Neuronal stem cell (in vitro differentiated cells): ENCODE results near the gene PPP1R7.

Source experiments
- DNase-seq: peaks from one replicate; pipeline ENCODE4 v3.0.0-alpha.2; 2013; ENCODE audit warnings: low spot score
- H2AFZ ChIP-seq: one replicate; pipeline ENCODE4 v1.6.1; 2013; ENCODE audit warnings: mild to moderate bottlenecking, low read length, inconsistent platforms
- H2AK5ac ChIP-seq: 2 replicates; pipeline ENCODE4 v1.6.1; 2013; ENCODE audit warnings: low read depth, mild to moderate bottlenecking, inconsistent platforms, low read length, moderate library complexity, mixed read lengths
- H2BK120ac ChIP-seq: 2 replicates; pipeline ENCODE4 v1.6.1; 2013; ENCODE audit warnings: low read depth, mild to moderate bottlenecking, inconsistent platforms, low read length, moderate library complexity, mixed read lengths
- H2BK12ac ChIP-seq: one replicate; pipeline ENCODE4 v1.6.1; 2013; ENCODE audit warnings: low read length, inconsistent platforms
- H2BK15ac ChIP-seq: 2 replicates; pipeline ENCODE4 v1.6.1; 2013; ENCODE audit warnings: mild to moderate bottlenecking, low read length, inconsistent platforms, mixed read lengths
- H2BK5ac ChIP-seq: one replicate; pipeline ENCODE4 v1.6.1; 2013; ENCODE audit warnings: inconsistent platforms, mild to moderate bottlenecking, low read length, moderate library complexity
- H3K14ac ChIP-seq: one replicate; pipeline ENCODE4 v1.6.1; 2013; ENCODE audit warnings: low read length, inconsistent platforms
- H3K18ac ChIP-seq: 2 replicates; pipeline ENCODE4 v1.6.1; 2013; ENCODE audit warnings: low read length, inconsistent platforms
- H3K23ac ChIP-seq: 2 replicates; pipeline ENCODE4 v1.6.1; 2013; ENCODE audit warnings: low read depth, mild to moderate bottlenecking, mixed read lengths, low read length, inconsistent platforms; ENCODE audit not compliant: poor library complexity
- H3K27ac ChIP-seq: replicated peaks from 3 replicates; pipeline ENCODE4 v1.5.1; 2013; ENCODE audit warnings: low read length, inconsistent platforms
- H3K27me3 ChIP-seq, 3 experiments: 2 replicates each; pipeline ENCODE4 v1.6.1; 2013; ENCODE audit warnings: low read length in 3 of 3, mild to moderate bottlenecking in 2 of 3, inconsistent platforms in 1 of 3, low read depth in 1 of 3, mixed read lengths in 1 of 3, moderate library complexity in 1 of 3; ENCODE audit not compliant: control insufficient read depth in 3 of 3, insufficient read depth in 3 of 3
- H3K36me3 ChIP-seq, 2 donors: replicated peaks in 1 of 2; 2 replicates each; pipeline ENCODE4 v1.6.1; 2013; ENCODE audit warnings: low read length in 2 of 2; ENCODE audit not compliant: control insufficient read depth in 2 of 2, insufficient read depth in 2 of 2
- H3K4ac ChIP-seq: 2 replicates; pipeline ENCODE4 v1.6.1; 2013; ENCODE audit warnings: inconsistent platforms, mild to moderate bottlenecking, low read length, moderate library complexity
- H3K4me1 ChIP-seq, 2 donors: 1 replicate in 1 of 2; 2 replicates in 1 of 2; pipeline ENCODE4 v1.6.1; 2013; ENCODE audit warnings: low read length in 2 of 2, low read depth in 1 of 2; ENCODE audit not compliant: control insufficient read depth in 2 of 2, insufficient read depth in 1 of 2
- H3K4me2 ChIP-seq: one replicate; pipeline ENCODE4 v1.6.1; 2013; ENCODE audit warnings: mild to moderate bottlenecking, low read length, inconsistent platforms; ENCODE audit not compliant: insufficient read depth, poor library complexity, severe bottlenecking
- H3K4me3 ChIP-seq, 2 donors: 2 replicates each; pipeline ENCODE4 v1.5.1; 2013; ENCODE audit warnings: low read length in 2 of 2, mild to moderate bottlenecking in 2 of 2, inconsistent platforms in 1 of 2, moderate library complexity in 1 of 2
- H3K79me1 ChIP-seq: one replicate; pipeline ENCODE4 v1.6.1; 2013; ENCODE audit warnings: low read depth, mild to moderate bottlenecking, inconsistent platforms, low read length, moderate library complexity
- H3K9ac ChIP-seq: one replicate; pipeline ENCODE4 v1.6.1; 2013; ENCODE audit warnings: mild to moderate bottlenecking, low read depth, low read length, inconsistent platforms; ENCODE audit not compliant: poor library complexity
- H3K9me3 ChIP-seq, 2 donors: replicated peaks in 1 of 2; 2 replicates each; pipeline versions ENCODE3 to v1.6.1; 2013; ENCODE audit warnings: low read length in 2 of 2, mild to moderate bottlenecking in 2 of 2, inconsistent platforms in 1 of 2, low read depth in 1 of 2, mixed read lengths in 1 of 2, moderate library complexity in 1 of 2; ENCODE audit not compliant: control insufficient read depth in 2 of 2, insufficient read depth in 1 of 2
- H4K8ac ChIP-seq: one replicate; pipeline ENCODE4 v1.6.1; 2013; ENCODE audit warnings: low read depth, mild to moderate bottlenecking, inconsistent platforms, low read length, moderate library complexity
- H4K91ac ChIP-seq: one replicate; pipeline ENCODE4 v1.6.1; 2013; ENCODE audit warnings: low read length, low read depth, mild to moderate bottlenecking, inconsistent platforms; ENCODE audit not compliant: poor library complexity
- WGBS, 2 donors: extraction: QIAGEN DNeasy Blood & Tissue Kit; methylation state at CpG; one replicate each; pipeline ENCODE4 v1.1.7; 2013; ENCODE audit warnings: missing lambda C conversion rate in 2 of 2, mixed read lengths in 1 of 2; ENCODE audit not compliant: insufficient read length in 2 of 2, insufficient replicate concordance in 1 of 2; ENCODE audit errors: extremely low coverage in 2 of 2; 5-methylcytosine and 5-hydroxymethylcytosine counted together

PPP1R7 gene

DNA sequence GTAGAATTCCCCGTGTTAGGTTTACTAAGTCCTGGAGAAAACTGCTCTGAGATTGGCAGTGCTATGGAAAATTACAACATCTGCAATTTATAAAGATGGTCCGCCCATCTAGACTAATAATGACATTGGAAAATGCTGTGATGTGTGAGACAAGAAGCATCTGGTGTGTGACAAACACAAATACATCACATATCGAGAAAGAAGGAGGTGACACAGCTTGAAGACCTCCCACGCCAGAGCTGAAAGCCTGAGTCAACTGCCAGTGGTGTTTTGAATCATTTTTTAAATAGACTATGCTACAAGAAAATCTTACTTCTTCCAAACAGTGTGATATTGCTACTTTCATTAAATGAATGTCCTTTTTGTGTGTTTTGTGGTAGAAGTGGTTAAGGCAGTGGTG, 29.6 kb downstream of the PPP1R7 start:
- no peak overlapping the region for H3K4ac ChIP-seq
- H2BK12ac ChIP-seq: no peak overlapping the region
- peaks cover 2 to 6% of the 10 kb centered on the region in 2 donors for H3K4me1 ChIP-seq
- H2BK5ac ChIP-seq: no peak overlapping the region
- no peak overlapping the region for H3K23ac ChIP-seq
- no peak overlapping the region for H3K18ac ChIP-seq
- no peak overlapping the region for H2AFZ ChIP-seq
- no peak overlapping the region for H2BK15ac ChIP-seq
- no CpG with 5 or more reads among the region's 4 CpGs for WGBS, 2 donors
- H2BK120ac ChIP-seq: no peak overlapping the region
- peaks cover 0 to 2% of the 10 kb centered on the region in 2 donors for H3K9me3 ChIP-seq
- H3K27ac ChIP-seq: no peak overlapping the region
- no peaks in the 10 kb centered on the region for H3K79me1 ChIP-seq
- H4K8ac ChIP-seq: no peak overlapping the region
- H3K9ac ChIP-seq: no peak overlapping the region
- no peaks in the 10 kb centered on the region for H3K27me3 ChIP-seq
- no peak overlapping the region for H3K14ac ChIP-seq
- no peak overlapping the region for H3K4me3 ChIP-seq
- DNase-seq: no peak
- no peak overlapping the region for H3K4me2 ChIP-seq
- peaks cover 11 to 63% of the 10 kb centered on the region in 2 donors for H3K36me3 ChIP-seq
- no peak overlapping the region for H4K91ac ChIP-seq
- no peak overlapping the region for H2AK5ac ChIP-seq

DNA sequence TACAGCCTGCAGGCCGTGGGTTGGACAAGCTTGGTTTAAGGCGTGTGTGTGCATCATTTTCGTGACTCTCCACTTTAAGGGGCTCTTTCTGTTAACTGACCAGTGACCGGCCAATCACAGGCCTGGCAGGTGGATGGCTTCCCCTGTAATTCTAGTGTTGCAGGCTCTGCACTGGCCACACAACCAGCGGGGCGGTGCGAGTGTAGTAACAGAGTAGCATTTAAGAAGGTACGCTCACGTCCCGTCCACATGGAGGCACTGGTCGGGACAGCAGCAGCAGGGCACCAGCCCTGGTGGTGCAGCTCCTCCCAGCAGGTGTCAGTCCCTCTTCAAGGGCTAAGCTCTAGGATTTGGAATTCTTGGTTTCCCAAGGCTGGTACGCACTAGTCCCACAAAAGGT, 30.2 kb downstream of the PPP1R7 start:
- Histone ChIP-seq H2AK5ac (no peak overlapping the region), H3K27me3 (no peaks in the 10 kb centered on the region), H2BK15ac (no peak overlapping the region), H3K4me1 (peaks cover 2 to 6% of the 10 kb centered on the region in 2 donors), H2BK120ac (no peak overlapping the region), H3K23ac (no peak overlapping the region), H3K27ac (no peak overlapping the region), H3K9me3 (peaks cover 0 to 2% of the 10 kb centered on the region in 2 donors), H2BK12ac (no peak overlapping the region), H3K4ac (no peak overlapping the region), H2BK5ac (no peak overlapping the region), H3K79me1 (no peaks in the 10 kb centered on the region), H4K8ac (no peak overlapping the region), H3K4me2 (no peak overlapping the region), H3K36me3 (peaks cover 11 to 57% of the 10 kb centered on the region in 2 donors), H3K14ac (no peak overlapping the region), H3K18ac (peak overlapping the region; percentile 38), H2AFZ (no peak overlapping the region), H4K91ac (no peak overlapping the region), H3K9ac (no peak overlapping the region), H3K4me3 (no peak overlapping the region)
- no CpG with 5 or more reads among the region's 12 CpGs for WGBS, 2 donors
- no peak for DNase-seq

- H3K4me2 ChIP-seq: no peak overlapping the region
- peaks cover 11 to 50% of the 10 kb centered on the region in 2 donors for H3K36me3 ChIP-seq
- H3K9me3 ChIP-seq: peaks cover 0 to 2% of the 10 kb centered on the region in 2 donors
- H3K18ac ChIP-seq: no peak overlapping the region
- H2AFZ ChIP-seq: no peak overlapping the region
- H3K9ac ChIP-seq: no peak overlapping the region
- H4K91ac ChIP-seq: no peak overlapping the region
- no peak overlapping the region for H2BK15ac ChIP-seq
- H2BK120ac ChIP-seq: no peak overlapping the region
- no peak overlapping the region for H3K4ac ChIP-seq
- DNase-seq: no peak
- H3K4me3 ChIP-seq: no peak overlapping the region
- H3K79me1 ChIP-seq: no peaks in the 10 kb centered on the region
- H3K4me1 ChIP-seq: peaks cover 5 to 6% of the 10 kb centered on the region in 2 donors
- H2BK5ac ChIP-seq: no peak overlapping the region
- no CpG with 5 or more reads among the region's 3 CpGs for WGBS, 2 donors
- no peak overlapping the region for H3K14ac ChIP-seq
- H2BK12ac ChIP-seq: no peak overlapping the region
- no peak overlapping the region for H3K27ac ChIP-seq
- no peak overlapping the region for H4K8ac ChIP-seq
- no peak overlapping the region for H2AK5ac ChIP-seq
- H3K27me3 ChIP-seq: no peaks in the 10 kb centered on the region
- H3K23ac ChIP-seq: no peak overlapping the region
These were observed 31.9 kb downstream of the PPP1R7 start for GRCh38 chr2:241182126-241182525.

DNA sequence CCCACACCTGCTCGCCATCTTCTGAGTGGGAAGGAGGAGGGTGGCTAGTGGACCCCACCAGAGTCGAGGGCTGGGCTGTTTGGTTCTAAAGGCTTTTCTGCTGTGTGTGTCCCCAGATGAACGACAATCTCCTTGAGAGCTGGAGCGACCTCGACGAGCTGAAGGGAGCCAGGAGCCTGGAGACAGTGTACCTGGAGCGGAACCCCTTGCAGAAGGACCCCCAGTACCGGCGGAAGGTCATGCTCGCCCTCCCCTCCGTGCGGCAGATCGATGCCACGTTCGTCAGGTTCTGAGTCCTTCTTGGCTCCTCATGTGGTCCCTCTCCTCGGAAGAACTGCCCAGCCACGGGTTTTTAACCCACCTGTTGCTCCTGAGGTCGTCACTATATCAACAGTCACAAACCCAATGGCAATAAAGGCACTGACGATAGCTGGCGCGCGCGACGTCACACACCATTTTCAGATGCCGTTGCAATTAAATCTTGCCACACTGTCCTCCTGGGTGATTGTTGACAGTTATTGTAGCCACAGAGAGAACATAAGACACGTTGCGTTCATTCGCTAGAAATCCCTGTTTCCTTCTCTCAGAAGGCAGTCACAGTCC, 32.4 kb downstream of the PPP1R7 start:
- H2BK15ac ChIP-seq: no peak overlapping the region
- peaks cover 0 to 2% of the 10 kb centered on the region in 2 donors for H3K9me3 ChIP-seq
- no peak overlapping the region for H4K8ac ChIP-seq
- H2BK120ac ChIP-seq: no peak overlapping the region
- H3K27ac ChIP-seq: no peak overlapping the region
- no peak overlapping the region for H2BK5ac ChIP-seq
- no peaks in the 10 kb centered on the region for H3K79me1 ChIP-seq
- no peak overlapping the region for H3K4ac ChIP-seq
- H3K4me2 ChIP-seq: no peak overlapping the region
- no peak for DNase-seq
- no peak overlapping the region for H3K18ac ChIP-seq
- H2AK5ac ChIP-seq: no peak overlapping the region
- peaks cover 6 to 8% of the 10 kb centered on the region in 2 donors for H3K4me1 ChIP-seq
- no peak overlapping the region for H3K9ac ChIP-seq
- peak overlapping the region; percentile 47 for H3K23ac ChIP-seq
- no peak overlapping the region for H2AFZ ChIP-seq
- no peak overlapping the region for H2BK12ac ChIP-seq
- H3K4me3 ChIP-seq: no peak overlapping the region
- H4K91ac ChIP-seq: no peak overlapping the region
- peaks cover 9 to 45% of the 10 kb centered on the region in 2 donors for H3K36me3 ChIP-seq
- H3K27me3 ChIP-seq: no peaks in the 10 kb centered on the region
- no peak overlapping the region for H3K14ac ChIP-seq
- WGBS, 2 donors: no CpG with 5 or more reads among the region's 28 CpGs
